GM19099 (cell line): Measurements from ENCODE around the gene DNLZ.

Experiments used
- POLR2A ChIP-seq: IDR thresholded peaks from 3 replicates; pipeline ENCODE4 v1.6.1; 2011; ENCODE audit warnings: low read depth; ENCODE audit not compliant: insufficient read length; ENCODE audit errors: extremely low read depth

The DNLZ gene

DNA sequence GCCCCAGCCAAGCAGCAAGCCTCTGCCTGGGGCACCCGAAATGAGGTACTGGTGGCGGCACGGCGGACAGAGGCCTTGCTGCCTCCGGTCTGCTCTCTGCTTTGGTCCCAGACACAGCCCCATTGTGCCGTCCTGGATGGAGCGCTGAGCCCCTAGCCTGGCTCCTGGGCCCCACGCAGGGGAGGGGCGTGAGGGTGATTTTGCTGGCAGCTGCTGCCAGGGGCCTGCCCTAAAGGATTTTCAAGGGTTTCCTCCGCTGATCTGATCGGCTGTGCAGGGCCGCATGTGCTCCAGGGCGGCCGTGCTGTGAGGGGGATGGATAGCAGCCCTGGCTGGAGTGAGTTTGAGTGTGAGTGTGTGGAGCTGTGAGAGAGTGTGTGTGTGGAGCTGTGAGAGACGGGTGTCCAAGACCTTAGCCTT lies 34.9 kb downstream of the DNLZ start:
- TF ChIP-seq POLR2A, result no peak

DNA sequence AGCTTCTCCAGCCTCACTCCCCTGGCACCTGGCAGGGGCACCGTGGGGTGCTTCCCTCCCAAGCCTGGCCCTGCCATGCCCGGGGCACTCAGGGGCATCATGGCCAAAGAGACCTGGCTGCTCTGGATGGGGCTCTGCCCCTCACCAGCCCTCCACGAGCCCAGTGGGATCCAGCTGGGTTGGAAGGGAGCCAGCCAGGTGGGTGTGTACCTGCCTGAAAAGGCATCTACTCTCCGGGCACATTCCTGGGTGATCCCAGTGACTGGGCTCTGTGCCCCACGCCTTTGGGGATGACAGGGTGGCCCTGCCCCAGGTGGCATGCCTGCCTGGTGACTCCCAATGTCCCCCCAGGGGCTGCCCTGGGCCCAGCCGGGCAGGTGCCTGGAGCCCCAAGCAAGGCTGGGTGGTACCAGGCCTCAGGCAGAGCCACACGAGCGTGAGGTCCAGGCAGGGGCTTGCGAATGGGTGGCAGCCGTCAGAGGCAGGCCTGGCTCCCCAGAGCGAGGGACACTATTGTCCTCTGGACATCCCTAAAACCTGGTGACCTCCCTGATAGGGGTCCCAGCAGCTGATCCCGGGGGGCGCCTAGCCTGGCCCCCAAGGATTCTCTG lies 35.4 kb downstream of the DNLZ start:
- TF ChIP-seq POLR2A, result no peak

DNA sequence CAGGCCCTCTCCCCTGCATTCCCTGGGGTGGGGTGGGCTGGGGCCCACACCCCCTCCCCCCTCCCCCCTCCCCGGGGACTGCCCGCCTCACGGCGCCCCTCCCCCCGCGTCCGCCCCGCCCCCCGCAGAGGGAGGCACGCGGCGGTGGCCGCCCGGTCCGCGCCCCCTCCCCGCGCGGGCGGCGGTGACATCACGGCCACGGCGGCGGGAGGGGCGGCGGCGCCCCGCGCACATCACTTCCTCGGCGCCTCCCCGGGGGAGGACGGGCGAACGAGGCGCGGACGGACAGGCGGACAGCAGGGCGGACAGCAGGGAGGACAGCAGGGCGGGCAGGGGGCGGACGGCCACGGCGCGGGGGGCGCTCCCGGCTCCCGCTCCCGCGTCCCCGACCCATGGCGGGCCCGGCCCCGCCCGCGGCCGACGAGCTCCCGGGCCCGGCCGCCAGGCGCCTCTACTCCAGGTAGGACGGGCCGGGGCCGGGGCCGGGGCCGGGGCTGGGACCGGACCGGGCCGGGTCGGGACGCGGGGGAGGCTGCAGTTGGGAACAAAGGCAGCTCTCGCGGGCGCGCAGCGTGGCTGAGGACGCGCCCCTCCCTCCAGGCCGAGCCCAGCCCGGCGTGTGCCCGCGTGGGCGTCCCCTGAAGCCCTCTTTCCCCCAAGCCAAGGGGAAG lies 36.1 kb downstream of the DNLZ start, which contains the start of gene GPSM1:
Gene GPSM1 (plus strand): TSS at position 236 of the 671 bp plus-strand sequence. CDS start 157 bp downstream, at position 393.
- no peak for TF ChIP-seq POLR2A

GRCh38 chr9:136326761-136327303 lies 36.7 kb downstream of the DNLZ start:
- no peak for TF ChIP-seq POLR2A

DNA sequence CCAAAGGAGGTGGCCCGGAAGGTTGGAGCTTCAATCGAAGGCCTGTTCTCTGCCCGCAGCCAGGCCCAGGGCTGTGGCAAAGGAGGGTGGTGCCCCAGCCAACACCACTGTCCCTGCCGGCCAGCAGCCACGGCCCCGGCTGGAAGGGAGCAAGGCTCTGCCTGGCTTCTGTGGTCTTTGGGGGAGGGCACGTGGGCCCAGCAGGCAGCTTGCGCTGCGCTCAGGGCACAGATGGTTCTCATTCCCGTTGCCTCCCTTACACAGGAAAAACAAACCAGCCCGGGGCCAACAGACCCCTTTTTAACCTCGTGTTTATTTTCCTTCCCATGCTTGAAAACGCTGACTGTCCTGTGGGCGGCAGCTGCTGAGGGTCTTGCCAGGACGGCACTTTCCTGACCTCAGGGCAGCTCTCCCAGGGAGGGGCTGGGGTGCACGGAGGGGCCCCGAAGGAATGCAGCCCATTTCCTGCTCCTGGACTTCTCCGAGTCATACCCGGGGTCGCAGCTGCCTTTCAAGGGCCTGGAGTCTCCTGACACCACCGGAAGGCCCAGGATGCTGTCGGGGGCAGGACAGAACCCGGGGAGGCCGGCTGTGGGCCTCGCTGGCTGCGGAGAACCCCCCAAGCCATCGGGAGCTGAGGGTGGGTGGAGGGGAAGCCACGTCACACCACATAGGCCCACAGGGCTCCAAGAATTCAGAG lies 37.3 kb downstream of the DNLZ start:
- TF ChIP-seq POLR2A, result no peak

DNA sequence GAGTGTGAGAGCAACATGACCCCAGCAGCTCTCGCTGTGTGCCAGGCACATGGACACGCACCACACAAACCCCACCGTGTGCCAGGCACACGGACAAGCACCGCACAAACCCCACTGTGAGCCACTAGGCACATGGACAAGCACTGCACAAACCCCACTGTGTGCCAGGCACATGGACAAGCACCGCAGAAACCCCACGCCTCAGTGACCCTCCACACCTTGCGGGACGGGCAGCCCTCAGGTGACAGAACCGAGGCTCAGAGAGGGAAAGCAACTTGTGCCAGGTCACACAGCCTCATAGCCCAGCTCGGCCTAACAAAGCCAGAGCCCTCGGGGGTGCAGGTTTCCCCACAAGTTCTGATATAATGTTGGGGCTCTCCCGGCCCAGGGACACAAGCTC lies 38.2 kb downstream of the DNLZ start:
- TF ChIP-seq POLR2A, result no peak

DNA sequence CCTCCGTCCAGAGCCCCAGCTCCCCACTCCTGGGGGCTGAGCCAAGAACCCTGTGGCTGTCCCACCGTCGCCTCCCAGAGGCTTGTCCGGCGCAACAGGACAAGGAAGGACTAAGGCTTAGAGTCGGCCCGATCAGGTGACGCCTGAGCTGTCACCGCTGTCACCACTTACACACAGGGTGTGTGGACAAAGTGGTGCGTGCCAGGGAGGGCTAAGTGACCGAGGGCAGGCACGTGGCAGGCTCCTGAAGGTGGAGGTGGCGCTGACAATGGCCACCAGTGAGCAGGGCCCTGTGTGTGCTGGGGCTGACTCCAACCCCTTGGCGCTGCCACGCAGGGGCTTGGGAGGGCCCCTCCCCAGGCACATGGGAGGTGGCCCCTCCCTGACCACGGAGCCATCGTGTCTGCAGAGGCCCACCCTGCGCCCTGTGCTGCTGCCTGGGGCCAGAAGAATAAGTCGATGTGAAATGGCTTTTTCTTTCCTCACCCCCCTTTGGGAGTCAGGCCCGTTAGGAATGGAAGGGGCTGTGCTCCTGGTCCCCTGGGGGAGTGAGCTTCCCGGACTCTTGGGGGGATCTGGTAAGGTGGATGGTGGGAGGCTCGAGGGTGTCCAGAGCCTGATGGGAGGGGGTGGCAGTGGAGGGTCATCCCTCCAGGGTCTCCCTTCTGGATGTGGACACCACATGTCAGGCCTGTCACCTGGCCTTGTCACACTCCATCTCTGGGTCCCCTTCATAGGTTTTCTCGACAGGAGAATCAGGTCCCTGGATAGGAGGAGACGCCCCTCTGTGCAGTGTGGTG lies 38.8 kb downstream of the DNLZ start:
- no peak for TF ChIP-seq POLR2A

DNA sequence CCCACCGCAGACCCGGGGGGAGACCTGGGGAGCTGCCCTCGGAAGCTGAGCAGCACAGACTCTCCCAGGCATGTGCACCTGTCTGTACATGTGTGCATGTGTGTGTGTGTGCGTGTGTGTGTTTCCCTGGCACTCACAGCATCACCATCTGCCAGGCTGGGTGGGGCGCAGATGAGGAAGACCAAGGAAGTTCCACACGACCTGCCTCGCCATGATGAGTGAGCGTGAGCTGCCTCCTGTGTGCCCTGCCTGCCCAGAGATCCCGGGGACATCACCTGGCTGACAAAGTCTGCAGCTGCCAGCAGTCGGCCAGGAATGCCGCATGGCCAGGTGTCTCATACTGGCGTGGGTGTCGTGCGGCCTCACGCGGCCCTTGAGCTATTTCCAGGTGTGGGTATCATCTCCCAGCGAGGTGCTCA lies 40.2 kb downstream of the DNLZ start:
- no peak for TF ChIP-seq POLR2A

GRCh38 chr9:136322756-136323330 lies 40.7 kb downstream of the DNLZ start:
- TF ChIP-seq POLR2A, result no peak

GRCh38 chr9:136321561-136321960 lies 42.0 kb downstream of the DNLZ start:
- TF ChIP-seq POLR2A, result no peak

DNA sequence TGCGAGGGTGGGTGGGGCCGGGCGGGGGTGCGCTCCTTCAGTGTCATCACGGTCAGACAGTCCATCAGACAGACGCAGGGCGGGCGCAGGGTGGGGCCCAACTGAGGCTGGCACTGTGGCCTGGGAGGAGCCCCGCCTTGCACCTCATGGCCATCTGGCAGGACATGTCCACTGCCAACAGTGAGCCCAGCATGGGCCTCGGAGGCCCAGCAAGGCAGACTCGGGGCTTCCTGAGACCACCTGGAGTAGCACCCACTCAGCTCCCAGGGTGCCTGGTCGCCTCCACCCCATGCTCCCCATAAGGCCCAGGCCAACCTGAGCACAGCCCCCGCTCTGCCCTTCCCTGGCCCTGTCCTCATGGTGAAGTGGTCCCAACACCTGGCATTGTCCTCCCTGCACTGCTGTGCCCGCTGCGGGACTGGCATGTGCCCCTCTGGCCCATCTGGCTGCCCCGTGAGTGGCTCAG lies 44.7 kb downstream of the DNLZ start:
- TF ChIP-seq POLR2A, result no peak

- no peak for TF ChIP-seq POLR2A
Measured at GRCh38 chr9:136318111-136318775, 45.3 kb downstream of the DNLZ start.

- no peak for TF ChIP-seq POLR2A
Measured at GRCh38 chr9:136317695-136318094, 45.8 kb downstream of the DNLZ start.

- no peak for TF ChIP-seq POLR2A
Measured at GRCh38 chr9:136316896-136317676, 46.5 kb downstream of the DNLZ start.

DNA sequence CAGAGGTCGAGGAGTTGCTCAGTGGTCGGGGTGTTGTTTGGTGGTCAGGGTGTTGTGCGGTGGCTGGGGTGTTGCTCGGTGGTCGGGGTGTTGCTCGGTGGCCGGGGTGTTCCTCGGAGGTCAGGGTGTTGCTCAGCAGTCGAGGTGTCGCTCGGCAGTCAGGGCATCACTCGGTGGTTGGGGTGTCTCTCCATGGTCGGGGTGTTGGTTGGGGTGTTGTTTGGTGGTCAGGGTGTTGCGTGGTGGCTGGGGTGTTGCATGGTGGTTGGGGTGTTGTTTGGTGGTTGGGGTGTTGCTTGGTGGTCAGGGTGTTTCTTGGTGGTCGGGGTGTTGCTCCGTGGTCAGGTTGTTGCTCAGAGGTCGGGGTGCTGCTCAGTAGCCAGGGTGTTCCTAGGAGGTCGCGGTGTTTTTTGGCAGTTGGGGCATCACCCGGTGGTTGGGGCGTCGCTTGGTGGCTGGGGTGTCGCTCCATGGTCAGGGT lies 47.2 kb downstream of the DNLZ start:
- no peak for TF ChIP-seq POLR2A
